Astrocyte (in vitro differentiated cells and primary cell): ENCODE measurements around the gene TFIP11.

Source experiments
- EZH2 ChIP-seq: IDR thresholded peaks from 2 replicates; pipeline ENCODE4 v1.6.1; 2012; ENCODE audit warnings: mild to moderate bottlenecking, low read length, inconsistent platforms; ENCODE audit not compliant: insufficient read depth
- TF ChIP-seq, protein P1 (sequence below): IDR thresholded peaks from 2 replicates; pipeline ENCODE4 v1.5.1; 2011; ENCODE audit warnings: low read depth, mild to moderate bottlenecking, inconsistent platforms, low read length, moderate library complexity; ENCODE audit not compliant: insufficient read depth

- TF ChIP-seq, protein P1, sequence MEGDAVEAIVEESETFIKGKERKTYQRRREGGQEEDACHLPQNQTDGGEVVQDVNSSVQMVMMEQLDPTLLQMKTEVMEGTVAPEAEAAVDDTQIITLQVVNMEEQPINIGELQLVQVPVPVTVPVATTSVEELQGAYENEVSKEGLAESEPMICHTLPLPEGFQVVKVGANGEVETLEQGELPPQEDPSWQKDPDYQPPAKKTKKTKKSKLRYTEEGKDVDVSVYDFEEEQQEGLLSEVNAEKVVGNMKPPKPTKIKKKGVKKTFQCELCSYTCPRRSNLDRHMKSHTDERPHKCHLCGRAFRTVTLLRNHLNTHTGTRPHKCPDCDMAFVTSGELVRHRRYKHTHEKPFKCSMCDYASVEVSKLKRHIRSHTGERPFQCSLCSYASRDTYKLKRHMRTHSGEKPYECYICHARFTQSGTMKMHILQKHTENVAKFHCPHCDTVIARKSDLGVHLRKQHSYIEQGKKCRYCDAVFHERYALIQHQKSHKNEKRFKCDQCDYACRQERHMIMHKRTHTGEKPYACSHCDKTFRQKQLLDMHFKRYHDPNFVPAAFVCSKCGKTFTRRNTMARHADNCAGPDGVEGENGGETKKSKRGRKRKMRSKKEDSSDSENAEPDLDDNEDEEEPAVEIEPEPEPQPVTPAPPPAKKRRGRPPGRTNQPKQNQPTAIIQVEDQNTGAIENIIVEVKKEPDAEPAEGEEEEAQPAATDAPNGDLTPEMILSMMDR, result no peak
- no peak for TF ChIP-seq EZH2
Observed at GRCh38 chr22:26464312-26464711, 48.0 kb downstream of the TFIP11 start.
